GM23248 (cell line): ENCODE measurements around the gene LRP1.

ENCODE experiments used
- EZH2 ChIP-seq: fragments of 200-600 bp; sonication (generic); IDR thresholded peaks from 2 replicates; pipeline ENCODE4 v1.6.1; 2018; ENCODE audit warnings: antibody characterized with exemption, mild to moderate bottlenecking; ENCODE audit not compliant: insufficient read depth, poor library complexity, severe bottlenecking
- EZH2phosphoT487 ChIP-seq: fragments of 200-600 bp; sonication (generic); IDR thresholded peaks from 2 replicates; pipeline ENCODE4 v1.6.1; 2018; ENCODE audit warnings: antibody characterized with exemption, moderate library complexity, mild to moderate bottlenecking, low read depth; ENCODE audit not compliant: insufficient read depth

DNA sequence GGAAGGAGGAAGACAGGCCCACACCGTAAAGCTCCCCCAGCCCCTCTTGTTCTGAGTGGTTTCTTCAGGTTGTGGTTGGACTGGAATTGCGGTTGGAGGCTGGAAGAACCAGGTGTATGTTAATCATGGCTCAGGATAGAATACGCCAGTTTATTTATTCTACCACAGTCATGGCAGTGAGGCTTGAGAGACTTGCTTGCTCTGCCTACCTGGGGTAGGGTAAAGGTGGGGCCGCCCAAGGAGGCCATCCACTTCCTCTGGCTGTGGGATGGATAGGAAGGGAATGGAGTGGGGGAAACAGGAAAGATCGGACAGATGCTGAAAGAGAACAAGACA, 109.3 kb downstream of the LRP1 start:
- TF ChIP-seq EZH2 (no peak), EZH2phosphoT487 (no peak)
